ENCODE data around the gene OCA2. TPM values are rescaled to one million over a fixed set of nuclear protein-coding genes. Genes with fewer than 3 reads are reported as not detected.

The OCA2 gene
- polyA plus RNA-seq, 3 donors, result not detected

GRCh38 chr15:27878841-27879240 lies 220.3 kb downstream of the OCA2 start:
- Histone ChIP-seq H3K9me3 (replicated peaks in 1 of 2; ENCODE audit: control insufficient read depth in 1 of 2, insufficient read depth in 1 of 2, low read length in 2 of 2) (peaks cover 10 to 12% of the 10 kb centered on the region in 2 donors), H3K79me2 (ENCODE audit: insufficient read depth, low read length) (no peaks in the 10 kb centered on the region), H3K4me1 (ENCODE audit: control insufficient read depth in 1 of 2, insufficient read depth in 2 of 2, low read length in 2 of 2) (no peaks in the 10 kb centered on the region), H3K27ac (ENCODE audit: low read depth in 1 of 2, low read length in 2 of 2) (no peak overlapping the region), H3K4me2 (replicated peaks; ENCODE audit: extremely low read depth, low read length, poor library complexity, severe bottlenecking) (no peak overlapping the region), H3K9ac (ENCODE audit: insufficient read depth, low read length, poor library complexity, severe bottlenecking) (no peak overlapping the region), H4K20me1 (ENCODE audit: insufficient read depth, low read length) (no peaks in the 10 kb centered on the region), H3K36me3 (replicated peaks in 1 of 2; ENCODE audit: control insufficient read depth in 1 of 2, insufficient read depth in 2 of 2, low read length in 2 of 2) (no peaks in the 10 kb centered on the region), H3K4me3 (replicated peaks in 1 of 3; ENCODE audit: low read depth in 2 of 3, low read length in 3 of 3) (no peak overlapping the region), H2AFZ (ENCODE audit: insufficient read depth, low read depth, low read length, poor library complexity, severe bottlenecking) (no peak overlapping the region), H3K27me3 (ENCODE audit: control insufficient read depth in 2 of 2, insufficient read depth in 2 of 2, low read length in 2 of 2) (no peaks in the 10 kb centered on the region)
- TF ChIP-seq CTCF (IDR thresholded peaks at IDR 0.05), result no peak
- Mint-ChIP-seq H3K9me3 (peaks cover 2 to 17% (median 7%) of the 10 kb centered on the region in 7 donors), H3K27me3 (ENCODE audit: low read depth in 3 of 3) (peaks cover 0 to 2% (median 0%) of the 10 kb centered on the region in 3 donors), H3K4me1 (no peaks in the 10 kb centered on the region), H3K4me3 (no peak overlapping the region), H3K36me3 (no peaks in the 10 kb centered on the region), H3K27ac (no peak overlapping the region)
- intact Hi-C loops (cut with micrococcal nuclease), result no loop called here
- no peak for DNase-seq
- WGBS (ENCODE audit: insufficient coverage), result 71% methylated on average over 2 of the region's 5 CpGs

- no peak overlapping the region for H3K9ac ChIP-seq (ENCODE audit: insufficient read depth, low read length, poor library complexity, severe bottlenecking)
- no peak overlapping the region for H2AFZ ChIP-seq (ENCODE audit: insufficient read depth, low read depth, low read length, poor library complexity, severe bottlenecking)
- H3K4me3 Mint-ChIP-seq, result no peak overlapping the region
- no peaks in the 10 kb centered on the region for H3K79me2 ChIP-seq (ENCODE audit: insufficient read depth, low read length)
- no peaks in the 10 kb centered on the region for H3K36me3 Mint-ChIP-seq
- no peaks in the 10 kb centered on the region for H3K36me3 ChIP-seq (replicated peaks in 1 of 2; ENCODE audit: control insufficient read depth in 1 of 2, insufficient read depth in 2 of 2, low read length in 2 of 2)
- peaks cover 0 to 7% (median 0%) of the 10 kb centered on the region in 7 donors for H3K9me3 Mint-ChIP-seq
- H3K27ac ChIP-seq (ENCODE audit: low read depth in 1 of 2, low read length in 2 of 2), result no peak overlapping the region
- no peaks in the 10 kb centered on the region for H3K4me1 Mint-ChIP-seq
- H3K9me3 ChIP-seq (replicated peaks in 1 of 2; ENCODE audit: control insufficient read depth in 1 of 2, insufficient read depth in 1 of 2, low read length in 2 of 2), result no peaks in the 10 kb centered on the region
- no peaks in the 10 kb centered on the region for H3K4me1 ChIP-seq (ENCODE audit: control insufficient read depth in 1 of 2, insufficient read depth in 2 of 2, low read length in 2 of 2)
- no peak overlapping the region for H3K27ac Mint-ChIP-seq
- no peak for DNase-seq
- peaks cover 0 to 2% (median 0%) of the 10 kb centered on the region in 3 donors for H3K27me3 Mint-ChIP-seq (ENCODE audit: low read depth in 3 of 3)
- H3K4me3 ChIP-seq (replicated peaks in 1 of 3; ENCODE audit: low read depth in 2 of 3, low read length in 3 of 3), result no peak overlapping the region
- no peaks in the 10 kb centered on the region for H4K20me1 ChIP-seq (ENCODE audit: insufficient read depth, low read length)
- no peak overlapping the region for H3K4me2 ChIP-seq (replicated peaks; ENCODE audit: extremely low read depth, low read length, poor library complexity, severe bottlenecking)
- TF ChIP-seq CTCF (IDR thresholded peaks at IDR 0.05), result no peak
- H3K27me3 ChIP-seq (ENCODE audit: control insufficient read depth in 2 of 2, insufficient read depth in 2 of 2, low read length in 2 of 2), result no peaks in the 10 kb centered on the region
- intact Hi-C loops (cut with micrococcal nuclease), result no loop called here
Measured at GRCh38 chr15:27873828-27874227, 225.3 kb downstream of the OCA2 start.
